Smooth muscle cell (in vitro differentiated cells): ENCODE data around the gene ATXN1. TPM values are rescaled to one million over a fixed set of nuclear protein-coding genes. Genes with fewer than 3 reads are reported as not detected.
A peak's percentile ranks its signal among the peaks of the same experiment; 100 is the strongest.

Source experiments
- DNase-seq: peaks from one replicate; lab custom pipeline; 2025; ENCODE audit not compliant: unreplicated experiment; lab: John Stamatoyannopoulos, UW
- H2AFZ ChIP-seq: fragments of 200-600 bp; sonication (generic); 2 replicates; pipeline ENCODE4 v1.6.0; 2016; ENCODE audit warnings: antibody characterized with exemption, low read depth, mild to moderate bottlenecking
- H3F3A ChIP-seq: fragments of 200-600 bp; sonication (generic); 2 replicates; pipeline ENCODE4 v1.6.0; 2017; ENCODE audit warnings: antibody characterized with exemption, low read depth
- H3K27ac ChIP-seq: fragments of 200-600 bp; sonication (generic); 2 replicates; pipeline ENCODE4 v1.5.1; 2016; ENCODE audit warnings: low read depth, mild to moderate bottlenecking
- H3K27me3 ChIP-seq: fragments of 200-600 bp; sonication (generic); 2 replicates; pipeline ENCODE4 v1.6.1; 2016; ENCODE audit warnings: low read depth, mild to moderate bottlenecking
- H3K36me3 ChIP-seq: fragments of 200-600 bp; sonication (generic); 2 replicates; pipeline ENCODE4 v1.5.1; 2016; ENCODE audit warnings: low read depth
- H3K4me1 ChIP-seq: fragments of 200-600 bp; sonication (generic); 2 replicates; pipeline ENCODE4 v1.5.1; 2016; ENCODE audit warnings: low read depth
- H3K4me2 ChIP-seq: fragments of 200-600 bp; sonication (generic); 2 replicates; pipeline ENCODE4 v1.6.0; 2016; ENCODE audit warnings: mild to moderate bottlenecking
- H3K4me3 ChIP-seq: fragments of 200-600 bp; sonication (generic); 2 replicates; pipeline ENCODE4 v1.5.1; 2016; ENCODE audit warnings: mild to moderate bottlenecking
- H3K79me2 ChIP-seq: fragments of 200-600 bp; sonication (generic); 2 replicates; pipeline ENCODE4 v1.6.0; 2016; ENCODE audit warnings: low read depth, mild to moderate bottlenecking
- H3K9ac ChIP-seq: fragments of 200-600 bp; sonication (generic); 2 replicates; pipeline ENCODE4 v1.6.0; 2016; ENCODE audit warnings: low read depth
- H3K9me3 ChIP-seq: fragments of 200-600 bp; sonication (generic); replicated peaks from 2 replicates; pipeline ENCODE4 v1.5.1; 2016; ENCODE audit warnings: low read depth
- H4K20me1 ChIP-seq: fragments of 200-600 bp; sonication (generic); 2 replicates; pipeline ENCODE4 v1.6.0; 2016; ENCODE audit warnings: low read depth
- WGBS: methylation state at CpG from one replicate; pipeline ENCODE4 v1.1.7; 2016; ENCODE audit warnings: low lambda C conversion rate; 5-methylcytosine and 5-hydroxymethylcytosine counted together
- polyA plus RNA-seq: library from polyadenylated mRNA; unstranded; fragments of >200 nt; fragmentation: Nextera tagmentation; extraction: Ambion mirVana; gene quantifications from 2 replicates; pipeline ENCODE4 v1.2.1, GENCODE V29; 2016
- total RNA-seq: library from RNA; depleted of rRNA; stranded (reverse); fragments of >200 nt; gene quantifications from 2 replicates; pipeline ENCODE4 v1.2.3, GENCODE V29; 2014
- TF ChIP-seq, protein P1 (sequence below): fragments of 200-600 bp; sonication (generic); IDR thresholded peaks from 2 replicates; pipeline ENCODE4 v1.5.1; 2017; ENCODE audit warnings: borderline replicate concordance, mild to moderate bottlenecking, antibody characterized with exemption; ENCODE audit not compliant: insufficient read depth, poor library complexity, severe bottlenecking

ATXN1 gene
- total and polyA plus RNA-seq, 2 experiments from 2014 or later = 17.9 to 40.6 TPM

- Histone ChIP-seq H3K36me3 (no peaks in the 10 kb centered on the region), H3K79me2 (peaks cover 33% of the 10 kb centered on the region), H3K9ac (peak overlapping the region; percentile 93), H3K9me3 (no peaks in the 10 kb centered on the region), H2AFZ (peak overlapping the region; percentile 52), H3F3A (peaks cover 23% of the 10 kb centered on the region), H3K27me3 (no peaks in the 10 kb centered on the region), H3K4me1 (peaks cover 27% of the 10 kb centered on the region), H3K4me2 (peak overlapping the region; percentile 94), H3K27ac (peak overlapping the region; percentile 99), H4K20me1 (peaks cover 24% of the 10 kb centered on the region), H3K4me3 (peak overlapping the region; percentile 92)
- peak; percentile 91 for DNase-seq
- WGBS = 1% methylated on average over 52 of the region's 71 CpGs
- TF ChIP-seq, protein P1, sequence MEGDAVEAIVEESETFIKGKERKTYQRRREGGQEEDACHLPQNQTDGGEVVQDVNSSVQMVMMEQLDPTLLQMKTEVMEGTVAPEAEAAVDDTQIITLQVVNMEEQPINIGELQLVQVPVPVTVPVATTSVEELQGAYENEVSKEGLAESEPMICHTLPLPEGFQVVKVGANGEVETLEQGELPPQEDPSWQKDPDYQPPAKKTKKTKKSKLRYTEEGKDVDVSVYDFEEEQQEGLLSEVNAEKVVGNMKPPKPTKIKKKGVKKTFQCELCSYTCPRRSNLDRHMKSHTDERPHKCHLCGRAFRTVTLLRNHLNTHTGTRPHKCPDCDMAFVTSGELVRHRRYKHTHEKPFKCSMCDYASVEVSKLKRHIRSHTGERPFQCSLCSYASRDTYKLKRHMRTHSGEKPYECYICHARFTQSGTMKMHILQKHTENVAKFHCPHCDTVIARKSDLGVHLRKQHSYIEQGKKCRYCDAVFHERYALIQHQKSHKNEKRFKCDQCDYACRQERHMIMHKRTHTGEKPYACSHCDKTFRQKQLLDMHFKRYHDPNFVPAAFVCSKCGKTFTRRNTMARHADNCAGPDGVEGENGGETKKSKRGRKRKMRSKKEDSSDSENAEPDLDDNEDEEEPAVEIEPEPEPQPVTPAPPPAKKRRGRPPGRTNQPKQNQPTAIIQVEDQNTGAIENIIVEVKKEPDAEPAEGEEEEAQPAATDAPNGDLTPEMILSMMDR = peak; percentile 46
Measured at GRCh38 chr6:16761471-16762267, 409 bp upstream of the ATXN1 start.

DNA sequence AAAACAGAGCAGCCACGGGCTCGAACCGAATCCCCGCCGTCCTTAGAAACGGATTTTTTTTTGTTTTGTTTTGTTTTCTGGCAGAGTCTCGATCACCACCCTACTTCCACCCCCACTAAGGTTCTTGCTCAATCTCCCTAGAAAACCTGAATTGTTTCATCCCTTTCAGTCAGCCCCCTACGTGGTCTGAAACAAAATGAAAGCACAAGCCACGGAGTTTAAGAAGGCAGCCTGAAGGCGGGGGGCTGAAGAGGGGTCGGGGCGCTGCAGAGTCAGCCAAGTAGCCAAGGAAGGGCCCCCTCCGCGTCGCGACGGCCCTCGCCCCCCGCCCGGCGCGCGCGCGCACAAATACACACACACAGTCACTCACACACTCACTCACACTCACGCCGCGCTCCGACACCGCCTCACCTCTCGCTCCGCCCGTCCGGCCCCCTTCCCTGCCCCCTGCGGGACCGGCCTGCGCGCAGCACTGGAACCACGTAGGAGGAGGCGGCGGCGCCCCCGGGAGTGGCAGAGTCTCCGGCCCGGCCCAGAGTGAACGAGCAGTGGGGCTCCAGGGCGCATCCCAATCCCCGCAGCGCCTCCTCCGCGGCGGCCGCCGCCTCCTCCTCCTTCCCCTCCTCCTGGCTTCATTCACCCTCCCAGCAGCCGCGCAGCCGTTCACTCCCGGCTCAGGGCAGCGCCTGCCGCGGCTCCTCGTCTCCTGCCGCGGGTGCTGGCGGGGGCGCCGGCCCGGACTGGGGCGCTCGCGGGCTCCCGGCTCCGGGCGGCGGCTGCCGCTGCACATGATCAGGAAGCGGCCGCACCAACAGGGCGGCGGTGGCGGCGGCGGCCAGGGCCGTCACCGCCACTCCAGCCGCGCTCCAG is 1.4 kb downstream of the ATXN1 start:
- H3K79me2 ChIP-seq = peaks cover 51% of the 10 kb centered on the region
- no peaks in the 10 kb centered on the region for H3K9me3 ChIP-seq
- H4K20me1 ChIP-seq = peaks cover 29% of the 10 kb centered on the region
- no peaks in the 10 kb centered on the region for H3K27me3 ChIP-seq
- H3F3A ChIP-seq = peaks cover 13% of the 10 kb centered on the region
- H3K4me3 ChIP-seq = peak overlapping the region; percentile 92
- H2AFZ ChIP-seq = no peak overlapping the region
- TF ChIP-seq, protein P1 = peak; percentile 15
- H3K27ac ChIP-seq = peak overlapping the region; percentile 99
- peak overlapping the region; percentile 97 for H3K9ac ChIP-seq
- DNase-seq = peak; percentile 74
- no peaks in the 10 kb centered on the region for H3K36me3 ChIP-seq
- under 1% methylated on average over 69 of the region's 87 CpGs for WGBS
- peaks cover 29% of the 10 kb centered on the region for H3K4me1 ChIP-seq
- peak overlapping the region; percentile 94 for H3K4me2 ChIP-seq

GRCh38 chr6:16759181-16759645 is 2.0 kb downstream of the ATXN1 start:
- no peaks in the 10 kb centered on the region for H3K27me3 ChIP-seq
- H3K9ac ChIP-seq = peak overlapping the region; percentile 97
- H2AFZ ChIP-seq = no peak overlapping the region
- peak overlapping the region; percentile 99 for H3K27ac ChIP-seq
- TF ChIP-seq, protein P1 = no peak
- H3F3A ChIP-seq = peaks cover 13% of the 10 kb centered on the region
- no peaks in the 10 kb centered on the region for H3K9me3 ChIP-seq
- no peaks in the 10 kb centered on the region for H3K36me3 ChIP-seq
- peak overlapping the region; percentile 94 for H3K4me2 ChIP-seq
- DNase-seq = no peak
- peaks cover 29% of the 10 kb centered on the region for H4K20me1 ChIP-seq
- WGBS = 0% methylated on average over 8 of the region's 8 CpGs
- peaks cover 29% of the 10 kb centered on the region for H3K4me1 ChIP-seq
- H3K4me3 ChIP-seq = peak overlapping the region; percentile 92
- peaks cover 58% of the 10 kb centered on the region for H3K79me2 ChIP-seq
